Measurements from ENCODE around the gene PCSK6. TPM values are rescaled to one million over a fixed set of nuclear protein-coding genes. Genes with fewer than 3 reads are reported as not detected.
A peak's percentile ranks its signal among the peaks of the same experiment; 100 is the strongest.
"Not testable (repeated sequence)": the region's sequence is repeated elsewhere in the genome, so short reads cannot be mapped to it uniquely, and the experiment has no call there.

PCSK6 gene
- total RNA-seq, 1 donor from 2014 or later: 34.7 TPM

- intact Hi-C loops (cut with DNase I): no loop called here
- DNase-seq (no peak), ATAC-seq (ENCODE audit: poor library complexity) (no peak)
These were observed 109.4 kb downstream of the PCSK6 start for GRCh38 chr15:101380146-101380545.

- DNase-seq (no peak), ATAC-seq (ENCODE audit: poor library complexity) (no peak)
- intact Hi-C loops (cut with DNase I): no loop called here
These were observed 109.9 kb downstream of the PCSK6 start for GRCh38 chr15:101379647-101380046.

- intact Hi-C loops (cut with DNase I): no loop called here
- ATAC-seq (ENCODE audit: poor library complexity): no peak
- no peak for DNase-seq
These were observed 110.6 kb downstream of the PCSK6 start for GRCh38 chr15:101378879-101379278.

GRCh38 chr15:101378171-101378755, 111.2 kb downstream of the PCSK6 start:
- intact Hi-C loops (cut with DNase I): no loop called here
- DNase-seq (no peak), ATAC-seq (ENCODE audit: poor library complexity) (no peak)

GRCh38 chr15:101376615-101377395, 112.7 kb downstream of the PCSK6 start:
- DNase-seq: no peak
- intact Hi-C loops (cut with DNase I): no loop called here
- no peak for ATAC-seq (ENCODE audit: poor library complexity)

GRCh38 chr15:101375006-101375405, 114.5 kb downstream of the PCSK6 start:
- intact Hi-C loops (cut with DNase I): not testable (repeated sequence)

GRCh38 chr15:101374326-101374725, 115.2 kb downstream of the PCSK6 start:
- intact Hi-C loops (cut with DNase I): no loop called here
- no peak for ATAC-seq (ENCODE audit: poor library complexity)
- no peak for DNase-seq

More at GRCh38 chr15:101375006-101375405, 114.5 kb downstream of the PCSK6 start:
- not testable (repeated sequence) for DNase-seq; ATAC-seq (ENCODE audit: poor library complexity)

- ATAC-seq (ENCODE audit: poor library complexity) (no peak), DNase-seq (no peak)
- intact Hi-C loops (cut with DNase I): no loop called here
These were observed 115.9 kb downstream of the PCSK6 start for GRCh38 chr15:101373577-101373976.

GRCh38 chr15:101372960-101373525, 116.5 kb downstream of the PCSK6 start:
- no peak for ATAC-seq (ENCODE audit: poor library complexity)
- intact Hi-C loops (cut with DNase I): no loop called here
- DNase-seq: no peak

GRCh38 chr15:101372149-101372577, 117.3 kb downstream of the PCSK6 start:
- no peak for DNase-seq
- no peak for ATAC-seq (ENCODE audit: poor library complexity)
- intact Hi-C loops (cut with DNase I): no loop called here

GRCh38 chr15:101371519-101371918, 118.0 kb downstream of the PCSK6 start:
- no peak for DNase-seq
- intact Hi-C loops (cut with DNase I): no loop called here
- no peak for ATAC-seq (ENCODE audit: poor library complexity)

- no peak for DNase-seq
- intact Hi-C loops (cut with DNase I): no loop called here
- ATAC-seq (ENCODE audit: poor library complexity): no peak
These were observed 118.4 kb downstream of the PCSK6 start for GRCh38 chr15:101371081-101371480.

GRCh38 chr15:101370330-101371024, 119.0 kb downstream of the PCSK6 start:
- intact Hi-C loops (cut with DNase I): no loop called here
- ATAC-seq (ENCODE audit: poor library complexity) (no peak), DNase-seq (no peak)

- intact Hi-C loops (cut with DNase I): loop anchor here (5.0 kb wide), 1 partner anchor 133 kb away; no protein-coding TSS in a partner anchor
- ATAC-seq (ENCODE audit: poor library complexity) (no peak), DNase-seq (no peak)
These were observed 119.8 kb downstream of the PCSK6 start for GRCh38 chr15:101369676-101370075.

GRCh38 chr15:101368861-101369642, 120.5 kb downstream of the PCSK6 start:
- ATAC-seq (ENCODE audit: poor library complexity): peak; percentile 86
- intact Hi-C loops (cut with DNase I): loop anchor here (5.0 kb wide), 1 partner anchor 133 kb away; no protein-coding TSS in a partner anchor
- peak; percentile 75 for DNase-seq

- peak; percentile 84 for ATAC-seq (ENCODE audit: poor library complexity)
- DNase-seq: peak; percentile 71
- intact Hi-C loops (cut with DNase I): loop anchor here (5.0 kb wide), 1 partner anchor 134 kb away; no protein-coding TSS in a partner anchor
These were observed 121.3 kb downstream of the PCSK6 start for GRCh38 chr15:101368086-101368780.

GRCh38 chr15:101366853-101367252, 122.7 kb downstream of the PCSK6 start:
- DNase-seq: no peak
- ATAC-seq (ENCODE audit: poor library complexity): no peak
- intact Hi-C loops (cut with DNase I): loop anchor here (5.0 kb wide), 1 partner anchor 135 kb away; no protein-coding TSS in a partner anchor
